ENCODE measurements around the gene PNPLA5. TPM values are rescaled to one million over a fixed set of nuclear protein-coding genes. Genes with fewer than 3 reads are reported as not detected.

PNPLA5 gene
- total and polyA plus RNA-seq, 2 donors (not counting 1 experiment from before 2014, with no cell fraction given) = 0.33 TPM; not detected in 1

- DNase-seq (ENCODE audit: low read depth in 2 of 2) = peak in 1 of 2 donors; percentile 20
- Histone ChIP-seq H3K9me3 (ENCODE audit: control insufficient read depth, insufficient read depth, low read depth, low read length) (no peaks in the 10 kb centered on the region), H3K4me2 (ENCODE audit: extremely low read depth, insufficient read depth, low read length) (no peak overlapping the region), H3K9ac (ENCODE audit: insufficient read depth, low read length) (no peak overlapping the region), H3K27me3 (ENCODE audit: control insufficient read depth, insufficient read depth, low read length) (peaks cover 16% of the 10 kb centered on the region), H3K36me3 (ENCODE audit: control insufficient read depth, insufficient read depth, low read length) (no peaks in the 10 kb centered on the region), H3K4me3 (replicated peaks in 1 of 4; ENCODE audit: control extremely low read depth in 1 of 4, insufficient read depth in 1 of 4, low read depth in 3 of 4, low read length in 4 of 4) (peak overlapping the region in 1 of 4 experiments; percentile 40), H3K4me1 (ENCODE audit: control insufficient read depth, extremely low read depth, insufficient read depth, low read length) (no peaks in the 10 kb centered on the region), H2AFZ (ENCODE audit: low read length) (no peak overlapping the region), H4K20me1 (ENCODE audit: control insufficient read depth, extremely low read depth, insufficient read depth, low read length) (no peaks in the 10 kb centered on the region), H3K79me2 (ENCODE audit: control insufficient read depth, insufficient read depth, low read length) (no peaks in the 10 kb centered on the region), H3K27ac (ENCODE audit: insufficient read depth, low read length) (no peak overlapping the region)
- TF ChIP-seq CTCF (conservative IDR thresholded peaks at IDR 0.05 in 1 of 2, IDR thresholded peaks at IDR 0.05 in 1 of 2; ENCODE audit: low read depth in 1 of 2, low read length in 2 of 2) (no peak), EZH2 (IDR thresholded peaks at IDR 0.05; ENCODE audit: low read length, missing control alignments) (no peak)
Observed at GRCh38 chr22:43890901-43891331, 897 bp downstream of the PNPLA5 start.

DNA sequence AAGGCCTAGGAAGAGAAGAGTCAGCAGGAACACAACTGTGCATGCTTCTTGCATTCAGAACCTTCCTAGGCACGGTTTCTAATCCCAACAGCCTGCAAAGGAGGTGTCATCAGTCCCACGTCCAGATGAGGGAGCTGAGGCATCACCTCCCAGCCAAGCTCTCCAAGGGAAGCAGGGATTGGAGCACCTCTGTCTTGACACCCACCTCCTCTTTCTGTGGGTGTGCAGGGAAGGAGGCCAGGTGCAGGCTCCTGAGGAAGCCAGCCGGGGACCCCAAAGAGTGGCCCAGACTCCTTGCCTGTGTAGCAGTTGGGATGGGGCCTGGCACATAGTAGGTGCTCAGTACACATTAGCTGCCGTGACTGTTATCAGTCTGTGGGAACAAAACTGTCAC, 2.0 kb downstream of the PNPLA5 start:
- H2AFZ ChIP-seq (ENCODE audit: low read length) = no peak overlapping the region
- peak; percentile 29 to 40 for DNase-seq (ENCODE audit: low read depth in 2 of 2)

DNA sequence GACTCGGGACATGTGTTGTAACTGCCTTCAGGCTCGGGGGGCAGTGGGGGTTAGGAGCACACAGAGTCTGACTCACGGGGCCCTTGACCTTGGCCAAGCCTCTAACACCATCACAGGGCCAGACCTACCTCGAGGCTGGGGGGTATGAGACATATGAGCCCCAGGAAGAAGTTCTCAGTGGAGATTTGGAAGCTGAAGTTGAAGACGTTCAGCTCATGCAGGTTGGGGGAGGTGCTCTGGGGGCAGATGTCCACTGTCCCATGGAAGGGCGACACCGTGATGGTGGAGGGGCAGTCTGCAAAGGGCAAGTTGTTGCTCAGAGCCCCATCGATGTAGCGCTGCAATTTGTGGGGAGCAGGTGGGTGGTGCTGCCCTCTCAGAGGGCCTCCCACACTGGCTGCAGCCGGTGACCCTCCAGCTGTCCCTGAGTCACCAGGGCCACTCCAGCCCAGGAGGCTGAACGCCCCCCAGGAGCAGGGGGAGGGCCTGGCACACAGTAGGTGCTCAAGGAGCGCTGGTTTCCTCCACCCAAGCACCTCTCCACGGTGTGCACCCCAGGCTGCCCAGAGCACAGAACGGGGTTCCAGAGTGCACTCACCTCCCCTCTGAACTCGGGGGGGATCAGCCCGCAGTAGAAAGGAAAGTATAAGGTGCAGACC, 2.5 kb downstream of the PNPLA5 start:
- no peak overlapping the region for H3K9ac ChIP-seq (ENCODE audit: insufficient read depth, low read length)
- no peak overlapping the region for H3K4me2 ChIP-seq (ENCODE audit: extremely low read depth, insufficient read depth, low read length)
- H3K36me3 ChIP-seq (ENCODE audit: control insufficient read depth, insufficient read depth, low read length) = no peaks in the 10 kb centered on the region
- peaks cover 16% of the 10 kb centered on the region for H3K27me3 ChIP-seq (ENCODE audit: control insufficient read depth, insufficient read depth, low read length)
- no peaks in the 10 kb centered on the region for H3K9me3 ChIP-seq (ENCODE audit: control insufficient read depth, insufficient read depth, low read depth, low read length)
- no peak for DNase-seq (ENCODE audit: low read depth in 2 of 2)
- no peak overlapping the region for H3K27ac ChIP-seq (ENCODE audit: insufficient read depth, low read length)
- H3K4me3 ChIP-seq (replicated peaks in 1 of 4; ENCODE audit: control extremely low read depth in 1 of 4, insufficient read depth in 1 of 4, low read depth in 3 of 4, low read length in 4 of 4) = no peak overlapping the region
- H3K4me1 ChIP-seq (ENCODE audit: control insufficient read depth, extremely low read depth, insufficient read depth, low read length) = no peaks in the 10 kb centered on the region
- no peaks in the 10 kb centered on the region for H4K20me1 ChIP-seq (ENCODE audit: control insufficient read depth, extremely low read depth, insufficient read depth, low read length)
- H2AFZ ChIP-seq (ENCODE audit: low read length) = no peak overlapping the region
- H3K79me2 ChIP-seq (ENCODE audit: control insufficient read depth, insufficient read depth, low read length) = no peaks in the 10 kb centered on the region
- TF ChIP-seq CTCF (conservative IDR thresholded peaks at IDR 0.05 in 1 of 2, IDR thresholded peaks at IDR 0.05 in 1 of 2; ENCODE audit: low read depth in 1 of 2, low read length in 2 of 2) = no peak

More for the DNA sequence above, 2.0 kb downstream of the PNPLA5 start:
- no peaks in the 10 kb centered on the region for H4K20me1 ChIP-seq (ENCODE audit: control insufficient read depth, extremely low read depth, insufficient read depth, low read length)
- TF ChIP-seq EZH2 (IDR thresholded peaks at IDR 0.05; ENCODE audit: low read length, missing control alignments) = no peak
- peak; percentile 17 to 32 for TF ChIP-seq CTCF (conservative IDR thresholded peaks at IDR 0.05 in 1 of 2, IDR thresholded peaks at IDR 0.05 in 1 of 2; ENCODE audit: low read depth in 1 of 2, low read length in 2 of 2)
- H3K9ac ChIP-seq (ENCODE audit: insufficient read depth, low read length) = no peak overlapping the region
- no peak overlapping the region for H3K27ac ChIP-seq (ENCODE audit: insufficient read depth, low read length)
- no peak overlapping the region for H3K4me3 ChIP-seq (replicated peaks in 1 of 4; ENCODE audit: control extremely low read depth in 1 of 4, insufficient read depth in 1 of 4, low read depth in 3 of 4, low read length in 4 of 4)
- H3K4me1 ChIP-seq (ENCODE audit: control insufficient read depth, extremely low read depth, insufficient read depth, low read length) = no peaks in the 10 kb centered on the region
- peaks cover 16% of the 10 kb centered on the region for H3K27me3 ChIP-seq (ENCODE audit: control insufficient read depth, insufficient read depth, low read length)
- H3K9me3 ChIP-seq (ENCODE audit: control insufficient read depth, insufficient read depth, low read depth, low read length) = no peaks in the 10 kb centered on the region
- no peaks in the 10 kb centered on the region for H3K79me2 ChIP-seq (ENCODE audit: control insufficient read depth, insufficient read depth, low read length)
- H3K36me3 ChIP-seq (ENCODE audit: control insufficient read depth, insufficient read depth, low read length) = no peaks in the 10 kb centered on the region
- H3K4me2 ChIP-seq (ENCODE audit: extremely low read depth, insufficient read depth, low read length) = no peak overlapping the region

All from fibroblast of lung (primary cell).